AG09319 (cell line): ENCODE measurements around the gene KCNAB1.

Experiments used
- DNase-seq: peaks from one replicate; pipeline ENCODE4 v3.0.0-alpha.2; 2010; ENCODE audit warnings: low read depth; ENCODE audit errors: extremely low read depth
- TF ChIP-seq, protein P1 (sequence below): IDR thresholded peaks from 2 replicates; pipeline ENCODE4 v1.5.1; 2011; ENCODE audit warnings: low read depth, mild to moderate bottlenecking, inconsistent platforms, low read length, moderate library complexity

The KCNAB1 gene

DNA sequence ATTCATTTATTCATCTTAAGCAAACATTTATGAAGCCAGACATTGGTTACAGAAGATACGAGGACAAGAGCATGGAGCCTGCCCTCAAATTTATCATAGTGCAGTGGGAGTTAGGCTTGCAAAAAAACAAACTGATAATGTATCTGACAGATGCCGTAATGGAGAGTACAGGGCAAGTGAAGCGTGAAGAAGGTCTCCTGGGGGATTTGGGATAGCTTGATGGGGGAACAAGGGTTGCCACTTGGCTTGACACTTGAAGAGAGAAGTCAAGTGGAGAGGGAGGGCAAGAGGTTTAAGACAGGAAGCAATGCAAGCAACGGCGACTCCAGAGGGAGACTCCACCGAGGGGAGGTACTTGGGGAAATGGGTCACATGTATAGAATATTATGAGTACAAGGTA is 305.3 kb downstream of the KCNAB1 start:
- DNase-seq, result no peak
- TF ChIP-seq, protein P1, sequence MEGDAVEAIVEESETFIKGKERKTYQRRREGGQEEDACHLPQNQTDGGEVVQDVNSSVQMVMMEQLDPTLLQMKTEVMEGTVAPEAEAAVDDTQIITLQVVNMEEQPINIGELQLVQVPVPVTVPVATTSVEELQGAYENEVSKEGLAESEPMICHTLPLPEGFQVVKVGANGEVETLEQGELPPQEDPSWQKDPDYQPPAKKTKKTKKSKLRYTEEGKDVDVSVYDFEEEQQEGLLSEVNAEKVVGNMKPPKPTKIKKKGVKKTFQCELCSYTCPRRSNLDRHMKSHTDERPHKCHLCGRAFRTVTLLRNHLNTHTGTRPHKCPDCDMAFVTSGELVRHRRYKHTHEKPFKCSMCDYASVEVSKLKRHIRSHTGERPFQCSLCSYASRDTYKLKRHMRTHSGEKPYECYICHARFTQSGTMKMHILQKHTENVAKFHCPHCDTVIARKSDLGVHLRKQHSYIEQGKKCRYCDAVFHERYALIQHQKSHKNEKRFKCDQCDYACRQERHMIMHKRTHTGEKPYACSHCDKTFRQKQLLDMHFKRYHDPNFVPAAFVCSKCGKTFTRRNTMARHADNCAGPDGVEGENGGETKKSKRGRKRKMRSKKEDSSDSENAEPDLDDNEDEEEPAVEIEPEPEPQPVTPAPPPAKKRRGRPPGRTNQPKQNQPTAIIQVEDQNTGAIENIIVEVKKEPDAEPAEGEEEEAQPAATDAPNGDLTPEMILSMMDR, result no peak

DNA sequence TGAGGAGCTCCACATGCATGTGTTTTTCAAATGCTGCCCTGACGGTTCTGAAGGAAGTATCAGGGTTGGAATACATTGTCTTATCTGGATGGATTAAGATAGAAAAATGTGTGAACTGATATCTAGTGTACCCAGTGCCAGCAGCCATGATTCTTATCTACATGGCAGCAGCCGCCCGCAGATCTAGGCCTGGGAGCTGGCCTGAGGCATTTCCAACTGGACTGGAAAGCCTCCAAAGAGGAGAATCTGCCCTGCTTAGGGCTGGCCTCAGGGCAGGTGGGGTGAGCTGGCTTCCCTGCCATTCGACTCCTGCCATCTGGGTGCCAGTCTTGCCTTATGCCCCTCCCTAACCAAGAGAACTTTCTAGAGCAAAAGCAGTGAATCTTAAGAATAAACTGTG is 308.7 kb downstream of the KCNAB1 start:
- TF ChIP-seq, protein P1, result no peak

DNA sequence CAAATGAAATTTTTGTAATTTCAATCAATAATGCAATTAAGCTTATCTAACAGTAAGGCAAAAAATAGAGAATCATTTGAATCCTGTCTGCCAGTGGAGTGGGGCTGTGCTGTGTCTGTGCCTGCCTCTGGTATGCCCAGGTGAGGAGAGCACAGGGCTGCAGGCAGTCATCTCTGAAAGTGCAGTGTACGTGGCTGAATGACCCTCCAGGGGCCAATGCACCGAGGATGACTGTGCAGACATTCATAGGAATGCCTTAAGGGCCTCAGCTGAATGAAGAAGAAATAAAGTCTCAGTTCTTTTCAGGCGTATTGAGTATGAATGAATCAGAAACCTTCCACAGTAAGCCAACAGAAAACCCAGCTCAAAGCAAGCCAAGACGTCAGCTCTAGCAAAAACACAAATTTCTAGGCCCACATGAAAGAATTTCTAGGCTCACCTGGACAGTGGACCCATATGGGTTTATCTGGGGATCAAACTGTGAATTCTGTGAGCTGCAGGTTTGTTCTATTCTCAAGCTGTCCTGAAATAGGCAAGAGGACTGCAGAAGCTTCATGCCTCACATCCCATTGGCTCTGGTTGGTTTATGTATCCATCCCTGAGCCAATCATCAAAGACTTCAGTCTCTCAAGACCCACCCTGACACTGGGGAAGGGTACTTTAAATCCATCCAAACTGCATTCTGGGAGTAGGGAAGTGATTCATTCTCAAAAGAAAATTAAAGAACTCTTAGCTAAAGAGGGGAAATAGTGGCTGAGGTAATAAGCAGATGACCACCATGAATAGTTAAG is 311.2 kb downstream of the KCNAB1 start:
- TF ChIP-seq, protein P1, result no peak
- no peak for DNase-seq

More for the DNA sequence above, 308.7 kb downstream of the KCNAB1 start:
- DNase-seq, result no peak

DNA sequence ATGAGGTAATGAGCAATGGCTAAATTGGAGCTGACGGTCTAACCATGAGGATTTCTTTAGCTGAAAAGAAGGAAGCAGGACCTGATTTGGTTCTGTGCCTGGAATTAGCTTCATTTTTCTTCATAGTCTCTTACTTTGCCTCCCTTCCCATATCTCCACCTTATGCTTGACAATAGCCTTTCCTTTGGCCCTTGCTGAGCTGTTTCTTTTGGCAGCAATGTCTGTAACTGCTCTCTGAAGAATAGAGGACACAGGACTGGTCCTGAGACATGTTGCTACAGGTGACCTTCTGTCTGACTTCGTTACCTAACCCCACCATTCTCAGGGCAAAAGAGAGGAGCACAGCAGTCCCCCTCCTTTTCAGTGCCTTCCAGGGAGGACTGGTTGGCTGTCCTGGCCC is 312.2 kb downstream of the KCNAB1 start:
- no peak for DNase-seq
- TF ChIP-seq, protein P1, result no peak

DNA sequence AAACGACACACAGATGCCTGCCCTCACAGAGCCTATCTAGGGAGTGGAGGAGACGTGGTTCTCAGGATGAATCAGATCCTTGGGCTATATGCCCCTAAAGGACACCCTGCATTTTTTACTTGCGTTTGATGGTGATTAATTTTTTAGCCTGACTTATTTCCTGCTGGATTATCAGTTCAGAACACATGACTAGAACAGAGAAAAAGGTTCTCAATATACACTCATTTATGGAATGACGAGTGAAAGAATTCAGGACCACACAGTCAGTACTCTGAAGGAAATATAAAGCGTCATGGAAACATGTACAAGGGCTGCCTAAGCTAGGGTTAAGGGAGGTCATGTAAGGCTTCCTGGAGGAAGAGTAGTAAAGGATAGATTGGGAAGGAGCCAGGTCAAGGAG is 312.8 kb downstream of the KCNAB1 start:
- TF ChIP-seq, protein P1, result no peak

DNA sequence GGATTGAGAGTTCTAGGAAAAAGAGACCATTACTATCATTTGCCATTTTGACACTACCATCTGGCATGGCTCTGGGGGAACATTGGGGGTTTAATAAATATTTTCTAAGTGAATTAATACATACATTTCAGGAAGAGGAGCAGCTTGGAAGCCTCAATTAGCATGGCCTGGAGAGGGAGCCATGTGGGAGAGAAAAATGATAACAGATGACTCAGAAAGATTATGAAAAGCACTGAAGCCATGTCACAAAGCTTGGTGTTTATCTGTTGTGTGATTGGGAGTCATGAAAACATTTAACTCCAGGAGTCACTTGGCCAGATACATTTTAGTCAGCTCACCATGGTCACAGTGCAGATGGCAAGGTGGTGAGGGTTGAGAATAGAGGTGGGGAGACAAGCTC is 313.5 kb downstream of the KCNAB1 start:
- TF ChIP-seq, protein P1, result no peak; the same call in 1 of the 2 replicates
- no peak for DNase-seq

More for the DNA sequence above, 312.8 kb downstream of the KCNAB1 start:
- DNase-seq, result no peak

DNA sequence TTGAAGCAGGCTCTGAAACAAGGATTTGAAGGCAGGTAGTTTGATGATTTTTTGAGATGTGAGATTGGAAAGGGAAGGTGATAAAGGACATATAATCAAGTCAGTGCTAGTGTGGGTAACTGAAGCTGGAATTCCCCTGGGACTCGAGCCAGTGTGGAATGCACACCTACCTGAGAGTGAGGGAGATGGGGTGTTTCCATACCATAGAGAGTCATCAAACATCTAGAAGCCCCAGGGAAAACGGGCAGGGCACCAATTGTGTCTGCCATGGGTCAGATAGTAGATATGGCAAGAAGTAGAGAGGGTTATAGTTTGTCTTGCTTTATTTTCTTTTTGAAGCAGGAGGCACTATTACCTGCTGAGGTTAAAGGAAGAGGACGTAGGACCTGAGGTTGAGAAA is 314.5 kb downstream of the KCNAB1 start:
- no peak for DNase-seq
- TF ChIP-seq, protein P1, result no peak
